ENCODE results near the gene TBC1D13. TPM values are rescaled to one million over a fixed set of nuclear protein-coding genes. Genes with fewer than 3 reads are reported as not detected.

Gene TBC1D13
- polyA plus RNA-seq, 1 experiment = 25.7 TPM

DNA sequence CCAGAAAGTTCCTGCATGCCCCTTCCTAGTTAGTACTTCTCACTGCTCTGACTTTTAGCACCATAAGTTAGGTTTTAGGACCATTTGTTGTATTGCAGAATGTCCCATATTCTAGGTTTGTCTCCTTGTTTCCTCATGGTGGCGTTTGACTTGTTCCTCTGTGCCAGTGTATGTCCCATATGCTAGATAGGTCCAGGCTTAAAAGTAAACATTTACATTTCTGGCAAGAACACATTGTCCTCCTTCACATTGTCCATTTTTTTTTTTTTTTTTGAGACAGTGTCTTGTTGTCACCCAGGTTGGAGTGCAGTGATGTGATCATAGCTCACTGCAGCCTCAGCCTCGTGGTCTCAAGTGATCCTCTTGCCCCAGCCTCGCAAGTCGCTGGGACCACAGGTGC is 15.4 kb downstream of the TBC1D13 start:
- no peaks in the 10 kb centered on the region for H3K9me3 ChIP-seq (ENCODE audit: control insufficient read depth, insufficient read depth, low read length)
- TF ChIP-seq, protein P1, sequence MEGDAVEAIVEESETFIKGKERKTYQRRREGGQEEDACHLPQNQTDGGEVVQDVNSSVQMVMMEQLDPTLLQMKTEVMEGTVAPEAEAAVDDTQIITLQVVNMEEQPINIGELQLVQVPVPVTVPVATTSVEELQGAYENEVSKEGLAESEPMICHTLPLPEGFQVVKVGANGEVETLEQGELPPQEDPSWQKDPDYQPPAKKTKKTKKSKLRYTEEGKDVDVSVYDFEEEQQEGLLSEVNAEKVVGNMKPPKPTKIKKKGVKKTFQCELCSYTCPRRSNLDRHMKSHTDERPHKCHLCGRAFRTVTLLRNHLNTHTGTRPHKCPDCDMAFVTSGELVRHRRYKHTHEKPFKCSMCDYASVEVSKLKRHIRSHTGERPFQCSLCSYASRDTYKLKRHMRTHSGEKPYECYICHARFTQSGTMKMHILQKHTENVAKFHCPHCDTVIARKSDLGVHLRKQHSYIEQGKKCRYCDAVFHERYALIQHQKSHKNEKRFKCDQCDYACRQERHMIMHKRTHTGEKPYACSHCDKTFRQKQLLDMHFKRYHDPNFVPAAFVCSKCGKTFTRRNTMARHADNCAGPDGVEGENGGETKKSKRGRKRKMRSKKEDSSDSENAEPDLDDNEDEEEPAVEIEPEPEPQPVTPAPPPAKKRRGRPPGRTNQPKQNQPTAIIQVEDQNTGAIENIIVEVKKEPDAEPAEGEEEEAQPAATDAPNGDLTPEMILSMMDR (IDR thresholded peaks at IDR 0.05; ENCODE audit: low read depth, low read length) = no peak
- POLR2A ChIA-PET = no interaction called here
- H3K27ac ChIP-seq (ENCODE audit: low read depth, low read length) = no peak overlapping the region
- no peak for DNase-seq (ENCODE audit: low read depth, low spot score)
- no peaks in the 10 kb centered on the region for H3K27me3 ChIP-seq (ENCODE audit: control insufficient read depth, insufficient read depth, low read length)
- H3K4me3 ChIP-seq (ENCODE audit: low read depth, low read length) = no peak overlapping the region
- CTCF ChIA-PET = interaction anchor here (1.7 kb wide), 1 partner anchor 15 kb away, joined by 5 read pairs; no protein-coding TSS in a partner anchor

DNA sequence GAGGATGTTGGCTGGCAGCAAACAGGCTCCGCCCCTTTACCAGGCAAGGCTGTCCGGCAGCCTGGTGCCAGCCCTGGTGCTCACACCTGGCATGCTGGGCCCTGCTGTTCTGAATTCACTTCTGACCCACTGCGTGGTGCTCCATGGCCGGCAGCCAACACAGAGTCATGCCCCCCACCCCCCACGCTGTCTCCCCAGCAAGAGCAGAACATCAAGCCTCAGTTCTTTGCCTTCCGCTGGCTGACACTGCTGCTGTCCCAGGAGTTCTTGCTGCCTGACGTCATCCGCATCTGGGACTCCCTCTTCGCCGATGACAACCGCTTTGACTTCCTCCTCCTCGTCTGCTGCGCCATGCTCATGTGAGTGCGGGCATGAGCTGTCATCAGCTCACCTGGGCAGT is 18.6 kb downstream of the TBC1D13 start:
- Histone ChIP-seq H3K27ac (ENCODE audit: low read depth, low read length) (no peak overlapping the region), H3K9me3 (ENCODE audit: control insufficient read depth, insufficient read depth, low read length) (no peaks in the 10 kb centered on the region; the same call in 1 of the 2 replicates), H3K4me3 (ENCODE audit: low read depth, low read length) (no peak overlapping the region), H3K27me3 (ENCODE audit: control insufficient read depth, insufficient read depth, low read length) (no peaks in the 10 kb centered on the region)
- DNase-seq (ENCODE audit: low read depth, low spot score) = no peak
- POLR2A ChIA-PET = no interaction called here
- CTCF ChIA-PET = interaction anchor here (7.2 kb wide), 1 partner anchor 12 kb away, joined by 52 read pairs; the partner anchor contains the start of gene ENDOG
- TF ChIP-seq, protein P1 (IDR thresholded peaks at IDR 0.05; ENCODE audit: low read depth, low read length) = no peak

DNA sequence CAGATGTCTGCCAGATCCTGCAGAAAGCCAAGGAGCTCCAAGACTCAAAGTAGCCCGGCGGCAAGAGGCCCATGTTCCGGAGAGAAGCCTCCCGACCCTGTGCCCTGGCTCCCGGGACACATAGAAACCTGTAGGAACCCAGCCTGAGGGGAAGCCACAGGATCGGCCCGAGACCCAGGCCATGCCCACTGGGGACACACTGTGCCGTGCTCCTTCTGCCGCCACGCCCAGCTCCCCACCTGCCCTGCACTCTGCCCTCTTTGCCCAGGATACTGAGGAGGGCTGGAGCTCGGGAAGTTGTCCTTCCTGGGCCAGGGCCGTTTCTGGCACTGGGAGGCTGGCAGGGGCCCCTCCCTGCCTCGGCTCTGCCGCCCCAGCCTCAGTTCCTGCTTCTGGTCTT is 20.8 kb downstream of the TBC1D13 start:
- Histone ChIP-seq H3K4me3 (ENCODE audit: low read depth, low read length) (no peak overlapping the region), H3K27me3 (ENCODE audit: control insufficient read depth, insufficient read depth, low read length) (no peaks in the 10 kb centered on the region), H3K9me3 (ENCODE audit: control insufficient read depth, insufficient read depth, low read length) (no peaks in the 10 kb centered on the region; the same call in 1 of the 2 replicates), H3K27ac (ENCODE audit: low read depth, low read length) (no peak overlapping the region)
- ChIA-PET POLR2A (interaction anchor here (1.2 kb wide), 2 partner anchors 10 kb away, joined by 4 to 5 read pairs; partner anchors contain the start of gene ENDOG), CTCF (interaction anchor here (7.2 kb wide), 1 partner anchor 10 kb away, joined by 52 read pairs; the partner anchor contains the start of gene ENDOG)
- DNase-seq (ENCODE audit: low read depth, low spot score) = no peak
- TF ChIP-seq, protein P1 (IDR thresholded peaks at IDR 0.05; ENCODE audit: low read depth, low read length) = no peak

DNA sequence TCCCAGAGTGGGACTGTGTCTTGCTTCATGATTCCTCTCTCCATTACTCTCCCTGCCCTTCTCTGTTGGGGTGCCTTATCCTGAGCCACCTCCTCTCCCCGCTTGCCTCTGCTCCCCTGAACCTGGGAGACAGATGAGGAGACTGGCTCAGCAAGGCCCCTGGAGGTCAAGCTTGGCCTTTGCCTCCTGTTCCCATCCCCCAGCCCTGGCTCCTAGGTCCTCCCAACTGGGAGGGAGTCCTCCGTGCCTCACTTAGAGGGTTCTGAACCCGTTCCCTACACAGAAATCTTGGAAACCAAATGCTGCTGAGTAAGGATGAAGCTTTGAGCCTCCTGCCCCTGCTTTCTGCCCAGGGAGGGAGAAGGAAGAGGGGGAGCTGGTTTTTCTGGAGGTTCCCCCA is 21.5 kb downstream of the TBC1D13 start:
- Histone ChIP-seq H3K9me3 (ENCODE audit: control insufficient read depth, insufficient read depth, low read length) (no peaks in the 10 kb centered on the region; the same call in 1 of the 2 replicates), H3K4me3 (ENCODE audit: low read depth, low read length) (no peak overlapping the region), H3K27me3 (ENCODE audit: control insufficient read depth, insufficient read depth, low read length) (no peaks in the 10 kb centered on the region), H3K27ac (ENCODE audit: low read depth, low read length) (no peak overlapping the region)
- no peak for DNase-seq (ENCODE audit: low read depth, low spot score)
- ChIA-PET CTCF (interaction anchor here (7.2 kb wide), 1 partner anchor 9 kb away, joined by 52 read pairs; the partner anchor contains the start of gene ENDOG), POLR2A (interaction anchor here (0.6 to 1.2 kb wide), 3 partner anchors 9 to 151 kb away, joined by 4 to 13 read pairs (median 8); partner anchors contain the start of gene ENDOG)
- TF ChIP-seq, protein P1 (IDR thresholded peaks at IDR 0.05; ENCODE audit: low read depth, low read length) = no peak

DNA sequence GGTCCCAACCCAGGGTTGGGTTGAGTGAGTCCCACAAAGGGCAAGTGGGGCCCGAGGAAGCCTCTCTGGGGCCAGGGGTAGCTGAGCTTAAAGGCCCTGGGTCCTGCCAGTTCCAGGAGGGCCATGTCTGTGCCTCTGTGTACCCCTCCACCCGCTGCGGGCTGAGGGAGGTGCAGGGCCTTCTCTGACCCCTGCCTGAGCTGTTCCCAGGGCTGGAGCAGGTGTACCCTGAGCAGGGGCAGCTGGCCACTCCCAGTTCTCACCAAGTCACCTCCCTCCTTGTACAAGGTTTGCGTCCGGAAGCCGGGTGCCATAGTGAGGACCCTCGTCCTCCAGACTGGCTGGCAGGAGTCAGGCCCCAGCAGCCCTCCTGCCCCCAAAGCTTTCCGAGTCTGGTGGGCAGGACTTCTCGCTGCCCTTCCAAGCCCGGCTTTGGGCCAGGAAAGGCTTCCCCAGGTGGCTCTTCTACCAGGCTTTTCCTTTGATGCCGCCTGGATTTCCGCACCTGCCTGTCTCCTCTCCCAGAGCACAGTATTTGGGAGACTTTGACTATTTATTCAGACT is 22.1 kb downstream of the TBC1D13 start:
- Histone ChIP-seq H3K4me3 (ENCODE audit: low read depth, low read length) (no peak overlapping the region), H3K9me3 (ENCODE audit: control insufficient read depth, insufficient read depth, low read length) (no peaks in the 10 kb centered on the region; the same call in 1 of the 2 replicates), H3K27me3 (ENCODE audit: control insufficient read depth, insufficient read depth, low read length) (no peaks in the 10 kb centered on the region), H3K27ac (ENCODE audit: low read depth, low read length) (no peak overlapping the region)
- ChIA-PET CTCF (interaction anchor here (7.2 kb wide), 1 partner anchor 9 kb away, joined by 52 read pairs; the partner anchor contains the start of gene ENDOG), POLR2A (interaction anchor here (0.6 to 1.2 kb wide), 3 partner anchors 9 to 150 kb away, joined by 4 to 13 read pairs (median 8); partner anchors contain the start of gene ENDOG)
- no peak for DNase-seq (ENCODE audit: low read depth, low spot score)
- TF ChIP-seq, protein P1 (IDR thresholded peaks at IDR 0.05; ENCODE audit: low read depth, low read length) = no peak

Measured in AG04450 (cell line).